Measurements from ENCODE around the gene PTPRE.

Gene PTPRE

DNA sequence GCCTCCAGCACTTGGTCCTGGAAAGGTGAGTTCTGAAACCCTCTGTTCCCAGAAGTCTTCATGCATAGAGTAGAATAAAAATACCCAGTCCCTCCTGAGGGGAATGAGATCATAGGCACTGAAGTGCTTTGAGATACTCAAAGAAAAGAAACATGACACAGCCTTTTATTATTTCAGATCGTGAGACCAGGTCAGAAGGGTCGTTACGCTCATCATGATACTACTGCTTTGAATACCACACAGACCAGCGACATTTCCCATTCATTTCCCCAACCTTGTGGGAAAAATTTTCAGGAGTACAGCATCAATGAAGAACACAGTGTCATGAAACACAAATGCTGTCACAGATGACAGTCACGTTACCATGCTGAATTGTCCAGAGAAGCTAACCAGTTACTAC lies 29.2 kb upstream of the PTPRE start:
- Histone ChIP-seq H3K27me3 (ENCODE audit: insufficient read depth, poor library complexity, severe bottlenecking) (no peaks in the 10 kb centered on the region), H3K27ac (replicated peaks) (no peak overlapping the region), H3K4me3 (replicated peaks; ENCODE audit: insufficient read depth, low read length) (no peak overlapping the region)
- TF ChIP-seq POLR2AphosphoS5 (IDR thresholded peaks at IDR 0.05; ENCODE audit: low read depth) = no peak
- no peak for TF ChIP-seq SPI1 (IDR thresholded peaks at IDR 0.05; ENCODE audit: borderline replicate concordance, low read depth)
- TF ChIP-seq, protein P1, sequence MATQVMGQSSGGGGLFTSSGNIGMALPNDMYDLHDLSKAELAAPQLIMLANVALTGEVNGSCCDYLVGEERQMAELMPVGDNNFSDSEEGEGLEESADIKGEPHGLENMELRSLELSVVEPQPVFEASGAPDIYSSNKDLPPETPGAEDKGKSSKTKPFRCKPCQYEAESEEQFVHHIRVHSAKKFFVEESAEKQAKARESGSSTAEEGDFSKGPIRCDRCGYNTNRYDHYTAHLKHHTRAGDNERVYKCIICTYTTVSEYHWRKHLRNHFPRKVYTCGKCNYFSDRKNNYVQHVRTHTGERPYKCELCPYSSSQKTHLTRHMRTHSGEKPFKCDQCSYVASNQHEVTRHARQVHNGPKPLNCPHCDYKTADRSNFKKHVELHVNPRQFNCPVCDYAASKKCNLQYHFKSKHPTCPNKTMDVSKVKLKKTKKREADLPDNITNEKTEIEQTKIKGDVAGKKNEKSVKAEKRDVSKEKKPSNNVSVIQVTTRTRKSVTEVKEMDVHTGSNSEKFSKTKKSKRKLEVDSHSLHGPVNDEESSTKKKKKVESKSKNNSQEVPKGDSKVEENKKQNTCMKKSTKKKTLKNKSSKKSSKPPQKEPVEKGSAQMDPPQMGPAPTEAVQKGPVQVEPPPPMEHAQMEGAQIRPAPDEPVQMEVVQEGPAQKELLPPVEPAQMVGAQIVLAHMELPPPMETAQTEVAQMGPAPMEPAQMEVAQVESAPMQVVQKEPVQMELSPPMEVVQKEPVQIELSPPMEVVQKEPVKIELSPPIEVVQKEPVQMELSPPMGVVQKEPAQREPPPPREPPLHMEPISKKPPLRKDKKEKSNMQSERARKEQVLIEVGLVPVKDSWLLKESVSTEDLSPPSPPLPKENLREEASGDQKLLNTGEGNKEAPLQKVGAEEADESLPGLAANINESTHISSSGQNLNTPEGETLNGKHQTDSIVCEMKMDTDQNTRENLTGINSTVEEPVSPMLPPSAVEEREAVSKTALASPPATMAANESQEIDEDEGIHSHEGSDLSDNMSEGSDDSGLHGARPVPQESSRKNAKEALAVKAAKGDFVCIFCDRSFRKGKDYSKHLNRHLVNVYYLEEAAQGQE (IDR thresholded peaks at IDR 0.05; ENCODE audit: insufficient replicate concordance, low read depth) = no peak
- no peak for TF ChIP-seq GABPA (IDR thresholded peaks at IDR 0.05; ENCODE audit: low read depth)
- TF ChIP-seq CTCF (IDR thresholded peaks at IDR 0.05; ENCODE audit: insufficient read depth, low read length) = no peak
- no peak for DNase-seq (ENCODE audit: low read depth in 1 of 2, low spot score in 1 of 2)

GRCh38 chr10:127878475-127879055 lies 28.3 kb upstream of the PTPRE start:
- no peak for DNase-seq (ENCODE audit: low read depth in 1 of 2, low spot score in 1 of 2)
- H3K4me3 ChIP-seq (replicated peaks; ENCODE audit: insufficient read depth, low read length) = no peak overlapping the region
- TF ChIP-seq, protein P1 (IDR thresholded peaks at IDR 0.05; ENCODE audit: insufficient replicate concordance, low read depth) = no peak
- TF ChIP-seq POLR2AphosphoS5 (IDR thresholded peaks at IDR 0.05; ENCODE audit: low read depth) (no peak), SPI1 (IDR thresholded peaks at IDR 0.05; ENCODE audit: borderline replicate concordance, low read depth) (no peak), CTCF (IDR thresholded peaks at IDR 0.05; ENCODE audit: insufficient read depth, low read length) (no peak), GABPA (IDR thresholded peaks at IDR 0.05; ENCODE audit: low read depth) (no peak)

GRCh38 chr10:127880557-127880956 lies 26.3 kb upstream of the PTPRE start:
- TF ChIP-seq GABPA (IDR thresholded peaks at IDR 0.05; ENCODE audit: low read depth) (no peak), CTCF (IDR thresholded peaks at IDR 0.05; ENCODE audit: insufficient read depth, low read length) (no peak), POLR2AphosphoS5 (IDR thresholded peaks at IDR 0.05; ENCODE audit: low read depth) (peak; percentile 42; the same call in 1 of the 2 replicates), SPI1 (IDR thresholded peaks at IDR 0.05; ENCODE audit: borderline replicate concordance, low read depth) (peak; percentile 89)
- TF ChIP-seq, protein P1 (IDR thresholded peaks at IDR 0.05; ENCODE audit: insufficient replicate concordance, low read depth) = no peak
- H3K4me3 ChIP-seq (replicated peaks; ENCODE audit: insufficient read depth, low read length) = no peak overlapping the region
- peak; percentile 81 to 85 for DNase-seq (ENCODE audit: low read depth in 1 of 2, low spot score in 1 of 2)
- H3K27me3 ChIP-seq (ENCODE audit: insufficient read depth, poor library complexity, severe bottlenecking) = no peaks in the 10 kb centered on the region
- H3K27ac ChIP-seq (replicated peaks) = peak overlapping the region; percentile 66

More at GRCh38 chr10:127878475-127879055, 28.3 kb upstream of the PTPRE start:
- no peak overlapping the region for H3K27ac ChIP-seq (replicated peaks)
- no peaks in the 10 kb centered on the region for H3K27me3 ChIP-seq (ENCODE audit: insufficient read depth, poor library complexity, severe bottlenecking)

All from HL-60 (cell line).